HG03175 (cell line): ENCODE data around the gene RPRD2.
"Not testable (repeated sequence)": the region's sequence is repeated elsewhere in the genome, so short reads cannot be mapped to it uniquely, and the experiment has no call there.

Experiments used
- ATAC-seq: cut with Tn5 transposase; IDR thresholded peaks from one replicate; pipeline ENCODE4 v1.9.1; 2021; ENCODE audit warnings: mild to moderate bottlenecking, moderate library complexity; ENCODE audit not compliant: unreplicated experiment

The RPRD2 gene

GRCh38 chr1:150388241-150388640 lies 24.3 kb downstream of the RPRD2 start:
- no peak for ATAC-seq

GRCh38 chr1:150389650-150390049 lies 25.7 kb downstream of the RPRD2 start:
- ATAC-seq: no peak

GRCh38 chr1:150392627-150393026 lies 28.7 kb downstream of the RPRD2 start:
- ATAC-seq: no peak

DNA sequence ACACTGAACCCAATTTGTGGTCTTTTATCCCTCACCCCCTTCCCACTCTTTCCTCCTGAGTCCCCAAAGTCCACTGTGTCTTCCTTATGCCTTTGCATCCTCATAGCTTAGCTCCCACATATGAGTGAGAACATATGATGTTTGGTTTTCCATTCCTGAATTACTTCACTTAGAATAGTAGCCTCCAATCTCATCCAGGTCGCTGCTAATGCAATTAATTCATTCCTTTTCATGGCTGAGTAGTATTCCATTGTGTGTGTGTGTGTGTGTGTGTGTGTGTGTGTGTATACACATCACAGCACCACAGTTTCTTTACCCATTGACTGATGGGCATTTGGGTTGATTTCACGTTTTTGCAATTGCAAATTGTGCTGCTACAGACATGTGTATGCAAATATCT lies 31.2 kb downstream of the RPRD2 start:
- not testable (repeated sequence) for ATAC-seq

DNA sequence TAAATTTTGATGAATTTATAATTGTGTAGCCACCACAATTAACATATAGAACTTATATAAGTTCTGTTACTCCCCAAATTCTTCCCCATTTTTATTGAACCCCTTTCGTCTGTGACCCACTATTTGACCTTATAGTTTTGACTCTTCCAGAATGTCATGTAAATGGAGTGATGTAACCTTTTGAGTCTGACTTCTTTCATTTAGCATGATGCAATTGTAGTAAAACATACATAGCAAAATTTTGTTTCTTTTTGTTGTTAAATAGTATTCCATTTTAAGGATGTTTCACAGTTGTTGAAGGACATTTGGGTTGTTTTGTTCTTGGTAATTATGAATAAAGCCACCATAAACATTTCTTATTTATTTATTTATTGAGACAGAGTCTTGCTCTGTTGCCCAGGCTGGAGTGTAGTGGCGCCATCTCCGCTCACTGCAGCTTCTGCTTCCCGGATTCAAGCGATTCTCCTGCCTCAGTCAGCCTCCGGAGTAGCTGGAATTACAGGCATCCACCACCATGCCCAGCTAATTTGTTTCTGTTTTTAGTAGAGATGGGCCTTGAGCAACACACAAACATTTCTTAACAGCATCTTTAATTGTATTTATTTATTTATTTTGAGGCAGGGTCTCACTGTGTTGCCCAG lies 33.6 kb downstream of the RPRD2 start:
- no peak for ATAC-seq

DNA sequence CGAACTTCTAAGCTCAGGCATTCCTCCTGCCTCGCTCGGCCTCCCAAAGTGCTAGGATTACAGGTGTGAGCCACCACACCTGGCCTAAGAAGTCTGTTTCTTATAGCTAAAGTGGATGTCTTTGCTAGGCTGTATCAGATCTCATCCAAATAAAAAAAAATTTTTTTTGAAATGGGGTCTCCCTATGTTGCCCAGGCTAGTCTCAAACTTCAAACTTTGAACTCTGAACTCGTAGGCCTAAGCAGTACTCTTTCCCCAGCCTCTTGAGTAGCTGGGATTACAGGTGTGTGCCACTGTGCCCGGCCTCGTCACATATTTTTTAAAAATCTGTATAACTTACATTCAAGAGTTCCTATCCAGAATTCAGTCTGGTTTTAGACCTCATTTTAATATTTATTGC lies 40.5 kb downstream of the RPRD2 start:
- no peak for ATAC-seq

GRCh38 chr1:150405660-150406059 lies 41.7 kb downstream of the RPRD2 start:
- no peak for ATAC-seq

DNA sequence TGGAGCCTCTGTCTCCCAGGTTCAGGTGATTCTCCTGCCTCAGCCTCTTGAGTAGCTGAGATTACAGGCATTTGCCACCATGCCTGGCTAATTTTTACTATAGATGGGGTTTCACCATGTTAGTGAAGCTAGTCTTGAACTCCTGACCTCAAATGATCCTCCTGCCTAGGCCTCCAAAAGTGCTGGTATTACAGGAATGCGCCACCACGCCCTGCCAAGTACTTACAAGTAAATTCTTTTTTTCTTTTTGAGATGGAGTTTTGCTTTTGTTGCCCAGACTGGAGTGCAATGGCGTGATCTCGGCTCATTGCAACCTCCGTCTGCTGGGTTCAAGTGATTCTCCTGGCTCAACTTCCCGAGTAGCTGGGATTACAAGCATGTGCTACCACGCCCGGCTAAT lies 42.5 kb downstream of the RPRD2 start:
- no peak for ATAC-seq

DNA sequence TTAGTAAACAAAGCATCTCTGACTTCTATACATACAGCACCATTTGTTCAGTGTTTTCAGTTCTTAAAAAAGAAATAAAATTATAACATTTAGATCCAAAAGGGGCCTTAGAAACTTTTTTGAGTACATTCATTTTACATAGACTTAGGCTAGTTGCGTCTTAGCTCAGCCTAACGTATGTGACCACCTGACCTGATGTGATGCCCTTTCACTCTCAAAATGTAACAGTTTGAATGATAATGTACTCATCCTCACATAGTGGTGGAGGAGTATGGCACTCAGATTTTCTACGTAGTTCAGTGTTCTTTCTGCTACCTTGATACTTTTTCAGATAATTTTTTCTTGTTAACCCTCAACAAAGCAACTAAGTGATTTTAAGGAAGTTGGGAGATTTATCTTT lies 43.4 kb downstream of the RPRD2 start:
- no peak for ATAC-seq

DNA sequence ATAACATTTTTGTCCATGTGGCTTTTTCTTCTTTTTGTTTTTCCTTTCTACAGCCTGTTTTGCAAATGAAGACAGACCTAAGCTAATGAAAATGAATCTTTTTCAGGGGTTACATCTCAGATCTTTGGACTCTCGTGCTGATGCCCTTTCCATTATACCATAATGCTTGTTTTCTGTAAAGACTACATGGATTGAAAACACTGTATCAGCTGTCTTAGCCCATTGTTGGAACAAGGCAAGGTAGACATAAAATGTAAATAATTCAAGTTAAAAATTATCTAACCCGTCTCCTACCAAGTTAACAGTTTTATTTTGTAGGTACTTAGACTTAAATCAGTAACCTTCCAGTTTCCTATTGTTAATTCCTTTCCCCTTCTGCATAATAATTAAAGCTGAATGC lies 44.9 kb downstream of the RPRD2 start:
- no peak for ATAC-seq

- no peak for ATAC-seq
These were observed 45.8 kb downstream of the RPRD2 start for GRCh38 chr1:150409504-150410362.

- no peak for ATAC-seq
These were observed 46.7 kb downstream of the RPRD2 start for GRCh38 chr1:150410582-150411101.

GRCh38 chr1:150414592-150414991 lies 50.6 kb downstream of the RPRD2 start:
- no peak for ATAC-seq

- no peak for ATAC-seq
These were observed 51.9 kb downstream of the RPRD2 start for GRCh38 chr1:150415800-150416199.

- no peak for ATAC-seq
These were observed 56.8 kb downstream of the RPRD2 start for GRCh38 chr1:150420560-150421265.

DNA sequence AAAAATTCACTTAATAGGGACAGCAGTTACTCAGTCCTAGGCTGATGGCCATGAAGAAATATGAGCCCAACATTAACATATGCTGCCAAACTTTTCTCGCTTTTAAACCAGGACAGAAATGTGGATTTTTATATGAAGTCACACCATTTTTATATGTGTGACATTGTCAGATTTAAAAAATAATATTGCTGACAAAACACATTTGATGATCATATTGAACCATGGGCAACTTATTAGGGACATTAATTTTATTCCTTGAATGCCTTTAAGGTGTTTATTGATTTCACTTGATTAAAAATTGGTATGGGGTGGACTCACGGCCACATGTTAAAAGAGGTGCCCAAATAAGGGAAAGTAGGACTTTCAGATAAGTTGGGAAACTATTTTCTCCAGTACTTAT lies 58.6 kb downstream of the RPRD2 start:
- no peak for ATAC-seq

GRCh38 chr1:150429805-150430204 lies 65.9 kb downstream of the RPRD2 start:
- ATAC-seq: no peak

- ATAC-seq: no peak
These were observed 77.2 kb downstream of the RPRD2 start for GRCh38 chr1:150441121-150441520.

DNA sequence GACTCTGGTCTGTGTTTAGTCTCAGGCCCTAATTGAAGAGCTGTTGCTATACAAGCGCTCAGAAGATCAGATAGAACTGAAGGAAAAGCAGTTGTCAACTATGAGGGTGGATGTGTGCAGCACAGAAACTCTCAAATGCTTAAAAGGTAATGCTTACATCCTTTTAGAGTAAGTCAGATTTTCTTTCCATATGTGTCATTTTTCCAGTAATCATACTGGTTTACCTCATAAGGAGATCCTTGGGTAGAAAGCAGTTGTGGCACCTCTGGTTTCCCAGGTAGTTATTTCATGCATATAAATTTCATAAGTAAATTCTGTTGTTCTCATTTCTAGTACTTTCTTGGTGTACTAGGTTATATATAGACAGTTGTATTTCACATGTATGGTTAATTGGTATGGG lies 80.3 kb downstream of the RPRD2 start:
- no peak for ATAC-seq

DNA sequence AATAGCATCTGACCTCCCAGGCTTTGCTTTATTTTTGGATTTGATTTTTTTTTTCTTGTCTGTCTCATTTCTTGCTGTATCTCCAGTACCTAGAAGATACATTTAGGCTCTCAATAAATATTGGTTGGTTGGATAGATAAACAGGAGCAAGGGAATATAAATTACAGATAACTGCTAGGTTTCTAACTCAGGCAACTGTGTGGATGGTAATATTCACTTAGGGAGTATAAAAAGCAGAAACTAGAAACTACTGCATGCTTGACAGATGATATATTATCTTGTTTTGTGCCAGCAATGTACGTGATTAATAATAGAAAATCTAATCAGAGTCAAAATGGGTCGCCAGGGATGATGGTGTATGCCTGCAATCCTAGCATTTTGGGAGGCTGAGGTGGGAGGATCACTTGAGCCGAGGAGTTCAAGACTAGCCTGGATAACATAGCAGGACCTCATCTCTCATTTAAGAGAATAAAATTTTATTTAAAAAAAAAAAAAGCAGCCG lies 92.2 kb downstream of the RPRD2 start:
- no peak for ATAC-seq

DNA sequence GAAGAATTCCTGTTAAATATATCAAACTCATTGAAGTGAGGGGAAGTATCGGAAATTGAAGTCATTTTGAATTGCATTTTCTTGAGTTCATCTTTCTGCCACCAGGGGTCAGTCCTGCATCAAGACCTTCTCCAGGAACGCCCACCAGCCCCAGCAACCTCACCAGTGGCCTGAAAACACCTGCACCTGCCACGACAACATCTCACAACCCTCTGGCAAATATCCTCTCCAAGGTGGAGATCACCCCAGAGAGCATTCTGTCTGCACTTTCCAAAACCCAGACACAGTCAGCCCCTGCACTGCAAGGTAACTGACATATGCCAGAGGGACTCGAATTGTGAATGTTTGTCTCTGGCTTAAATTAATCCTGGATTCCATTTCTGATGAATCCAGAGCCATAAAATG lies 100.5 kb downstream of the RPRD2 start:
- no peak for ATAC-seq
